GOT3 (cell line): ENCODE results near the gene PRKCE.
"Not testable (repeated sequence)": the region's sequence is repeated elsewhere in the genome, so short reads cannot be mapped to it uniquely, and the experiment has no call there.

Experiments used
- DNase-seq: peaks from one replicate; lab custom pipeline; 2025; ENCODE audit warnings: mixed read lengths; lab: John Stamatoyannopoulos, UW

The PRKCE gene

GRCh38 chr2:45698554-45698953 is 47.1 kb downstream of the PRKCE start:
- DNase-seq = no peak

- DNase-seq = no peak
Observed at GRCh38 chr2:45699032-45699658, 47.7 kb downstream of the PRKCE start.

DNA sequence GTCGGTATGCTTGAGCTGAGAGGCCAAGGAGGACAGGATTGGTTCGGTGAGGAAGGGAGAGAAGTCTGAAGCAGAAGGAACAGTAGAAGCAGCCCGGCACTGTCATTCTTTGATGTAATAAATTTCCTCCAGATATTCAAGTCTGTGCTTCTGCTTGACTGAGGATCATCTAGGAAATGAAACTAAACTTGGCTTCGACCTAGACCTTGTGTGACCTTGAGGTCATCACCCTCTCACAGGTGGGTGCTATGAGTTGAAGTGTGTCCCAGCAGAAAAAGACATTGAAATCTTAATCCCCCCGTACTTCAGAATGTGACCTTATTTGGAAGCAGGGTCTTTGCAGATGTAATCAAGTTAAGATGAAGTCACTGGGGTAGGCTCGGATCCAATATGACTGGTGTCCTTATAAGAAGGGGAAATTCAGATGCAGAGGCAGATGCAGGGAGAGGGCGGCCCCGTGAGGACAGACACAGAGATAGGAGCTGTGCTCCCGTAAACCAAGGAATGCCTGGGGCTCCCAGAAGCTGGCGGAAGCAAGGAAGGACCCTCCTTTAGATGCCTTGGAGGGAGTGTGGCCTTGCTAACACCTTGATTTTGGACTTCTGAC is 49.0 kb downstream of the PRKCE start:
- no peak for DNase-seq

- no peak for DNase-seq
Observed at GRCh38 chr2:45705233-45705632, 53.8 kb downstream of the PRKCE start.

- no peak for DNase-seq
Observed at GRCh38 chr2:45706033-45706432, 54.6 kb downstream of the PRKCE start.

GRCh38 chr2:45707006-45707405 is 55.5 kb downstream of the PRKCE start:
- DNase-seq = no peak

GRCh38 chr2:45707661-45708060 is 56.2 kb downstream of the PRKCE start:
- DNase-seq = no peak

DNA sequence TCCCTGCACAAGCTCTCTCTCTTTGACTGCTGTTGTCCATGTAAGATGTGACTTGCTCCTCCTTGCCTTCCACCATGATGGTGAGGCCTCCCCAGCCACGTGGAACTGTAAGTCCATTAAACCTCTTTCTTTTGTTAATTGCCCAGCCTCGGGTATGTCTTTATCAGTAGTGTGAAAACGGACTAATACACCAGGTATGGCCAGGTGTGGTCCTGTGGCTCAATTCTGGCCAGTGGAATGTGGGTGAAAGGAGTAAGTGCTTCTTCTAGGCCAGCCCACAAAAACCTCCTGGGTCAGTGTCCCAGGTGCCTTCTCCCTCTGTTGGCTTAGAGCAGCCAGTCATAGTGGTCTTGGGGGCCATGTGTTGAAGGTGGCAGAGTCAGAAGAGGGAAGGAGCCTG is 57.0 kb downstream of the PRKCE start:
- DNase-seq = no peak

GRCh38 chr2:45709137-45709536 is 57.7 kb downstream of the PRKCE start:
- DNase-seq = no peak

GRCh38 chr2:45710468-45710867 is 59.0 kb downstream of the PRKCE start:
- DNase-seq = no peak

DNA sequence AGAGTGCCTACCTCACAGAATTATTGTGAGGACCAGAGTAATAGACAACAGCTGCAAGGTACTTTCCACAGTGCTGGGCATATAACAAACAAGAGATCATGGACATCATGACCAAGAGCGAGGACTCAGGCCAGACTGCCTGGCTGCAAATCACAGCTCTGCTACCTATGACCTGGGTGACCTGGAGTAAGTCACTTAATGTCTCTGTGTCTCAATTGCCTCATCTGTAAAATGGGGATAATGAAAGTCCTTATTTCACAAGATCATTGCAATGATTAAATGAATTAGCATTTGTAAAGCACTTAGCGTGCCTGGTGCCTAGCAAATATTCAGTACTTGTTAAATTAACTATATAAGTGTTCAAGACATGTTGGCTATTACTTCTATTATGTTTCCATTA is 59.7 kb downstream of the PRKCE start:
- DNase-seq = no peak

GRCh38 chr2:45712570-45712969 is 61.1 kb downstream of the PRKCE start:
- DNase-seq = no peak

GRCh38 chr2:45713136-45713535 is 61.7 kb downstream of the PRKCE start:
- DNase-seq = no peak

GRCh38 chr2:45713591-45713990 is 62.1 kb downstream of the PRKCE start:
- DNase-seq = no peak

DNA sequence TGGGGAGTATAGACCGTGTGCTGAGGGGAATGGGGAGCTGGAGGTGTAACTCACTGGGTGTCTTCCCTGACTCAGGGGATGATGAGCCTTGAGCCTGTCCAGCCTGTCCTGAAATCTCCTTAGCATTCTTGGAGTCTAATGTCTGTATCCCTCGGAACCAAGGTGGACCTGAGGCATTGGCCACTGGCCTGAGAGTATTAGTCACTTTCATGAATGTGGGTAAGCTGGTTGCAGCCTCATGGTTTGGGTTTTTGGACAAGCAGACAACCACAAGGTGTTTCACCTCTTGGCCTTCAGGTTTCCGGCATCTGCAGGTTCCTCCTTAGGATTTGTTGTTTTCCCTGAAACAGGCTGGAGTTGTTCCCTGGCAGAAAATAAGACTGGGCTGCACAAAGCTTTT is 63.2 kb downstream of the PRKCE start:
- no peak for DNase-seq

DNA sequence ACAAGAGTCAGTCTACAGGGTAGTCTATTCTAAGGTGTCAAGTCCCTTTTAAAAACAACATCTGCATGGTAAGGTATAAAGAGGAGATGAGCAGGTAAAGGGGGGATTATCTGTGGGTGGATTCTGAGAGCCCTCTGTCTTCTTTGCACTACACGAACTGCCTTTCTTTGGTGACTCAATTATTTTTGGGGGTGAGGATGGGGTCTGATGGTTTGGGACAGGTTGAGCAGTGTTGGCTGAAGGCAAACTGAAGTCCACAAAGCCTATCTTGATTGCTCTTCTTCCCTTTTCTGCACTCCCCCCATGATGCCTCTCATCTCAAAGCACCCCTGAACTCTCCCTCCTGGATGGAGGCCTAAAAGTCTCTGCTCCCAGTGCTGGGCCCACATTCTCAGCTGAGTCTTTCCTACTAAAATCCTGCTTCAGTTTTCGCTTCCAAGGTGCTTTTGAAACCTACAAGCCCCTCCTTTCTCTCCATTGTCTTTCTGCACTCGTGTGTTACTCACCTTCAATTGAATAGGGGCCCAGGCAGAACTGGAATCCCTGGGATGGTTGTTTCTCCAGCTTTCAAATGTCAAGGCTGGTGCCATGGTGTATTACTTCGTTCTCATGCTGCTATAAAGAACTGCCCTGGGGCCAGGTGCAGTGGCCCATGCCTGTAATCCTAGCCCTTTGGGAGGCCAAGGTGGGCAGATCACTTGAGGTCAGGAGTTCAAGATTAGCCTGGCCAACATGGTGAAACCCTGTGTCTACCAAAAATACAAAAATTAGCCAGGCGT is 64.3 kb downstream of the PRKCE start:
- no peak for DNase-seq

GRCh38 chr2:45716432-45716831 is 65.0 kb downstream of the PRKCE start:
- DNase-seq = not testable (repeated sequence)

DNA sequence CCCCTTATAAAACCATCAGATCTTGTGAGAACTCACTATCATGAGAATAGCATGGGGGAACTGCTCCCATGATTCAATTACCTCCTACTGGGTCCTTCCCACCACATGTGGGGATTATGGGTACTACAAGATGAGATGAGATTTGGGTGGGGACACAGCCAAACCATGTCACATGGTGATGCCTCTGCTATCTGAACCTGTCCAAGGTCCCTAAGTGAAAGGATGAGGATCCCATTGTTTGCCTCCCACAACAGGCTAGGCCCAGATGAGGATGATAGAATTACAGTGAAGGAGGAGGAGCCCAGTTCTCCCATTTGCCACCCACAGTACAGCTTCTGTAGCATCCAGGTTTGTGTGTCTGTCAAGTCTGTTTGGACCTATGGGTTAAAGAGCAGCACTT is 65.4 kb downstream of the PRKCE start:
- DNase-seq = no peak

DNA sequence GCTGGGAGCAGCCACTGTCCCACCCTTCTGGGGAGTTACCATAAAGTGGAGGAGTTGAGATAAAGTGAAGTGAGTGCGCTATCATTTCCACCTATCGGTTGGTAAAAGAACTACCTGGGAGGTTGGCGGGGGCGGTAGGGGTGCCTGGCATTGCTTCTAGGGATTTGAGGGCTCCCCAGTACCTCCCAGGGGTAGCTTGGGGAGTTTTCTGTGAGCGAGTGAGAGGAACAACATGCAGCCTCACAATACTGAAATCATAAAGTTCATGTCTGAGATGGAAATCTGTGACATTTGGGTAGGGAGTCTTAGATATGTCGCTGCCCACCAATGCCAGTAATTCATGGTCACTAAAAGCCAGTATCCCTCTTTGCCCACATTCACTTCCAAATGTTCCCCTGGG is 68.7 kb downstream of the PRKCE start:
- DNase-seq = no peak

DNA sequence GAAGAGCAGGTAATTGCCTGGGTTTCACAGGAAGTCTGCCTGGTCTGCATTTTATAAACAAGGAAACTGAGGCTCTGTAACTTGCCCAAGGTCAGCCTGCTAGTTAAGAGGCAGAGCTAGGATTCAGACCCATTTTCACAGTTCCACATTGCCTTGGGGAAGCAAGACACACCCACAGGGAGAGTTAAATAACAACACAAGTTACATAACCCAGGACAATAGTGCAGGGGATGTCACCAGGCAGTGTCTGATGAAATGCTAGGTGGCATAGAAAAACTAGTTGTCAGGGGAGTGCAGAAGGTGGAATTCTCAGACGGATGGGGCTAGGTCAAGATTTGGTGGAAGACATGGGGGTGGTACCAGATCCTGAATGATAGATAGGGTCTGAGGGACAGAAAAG is 69.7 kb downstream of the PRKCE start:
- no peak for DNase-seq

GRCh38 chr2:45722477-45722876 is 71.0 kb downstream of the PRKCE start:
- no peak for DNase-seq

DNA sequence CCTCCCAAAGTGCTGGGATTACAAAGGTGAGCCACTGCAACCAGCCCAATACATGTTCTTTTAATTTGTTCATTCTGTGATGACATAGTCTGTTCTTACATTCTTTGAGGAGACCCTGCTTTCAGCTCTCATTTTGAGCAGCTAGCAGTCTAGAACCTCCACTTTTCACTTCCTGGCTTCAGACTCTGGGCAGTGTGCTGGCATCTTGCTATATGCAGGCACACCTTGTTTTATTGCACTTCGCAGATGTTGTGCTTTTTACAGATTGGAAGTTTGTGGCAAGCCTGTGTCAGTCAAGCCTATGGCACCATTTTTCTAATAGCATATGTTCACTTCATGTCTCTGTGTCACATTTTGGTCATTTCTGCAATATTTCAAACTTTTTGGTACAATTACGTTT is 72.4 kb downstream of the PRKCE start:
- no peak for DNase-seq

DNA sequence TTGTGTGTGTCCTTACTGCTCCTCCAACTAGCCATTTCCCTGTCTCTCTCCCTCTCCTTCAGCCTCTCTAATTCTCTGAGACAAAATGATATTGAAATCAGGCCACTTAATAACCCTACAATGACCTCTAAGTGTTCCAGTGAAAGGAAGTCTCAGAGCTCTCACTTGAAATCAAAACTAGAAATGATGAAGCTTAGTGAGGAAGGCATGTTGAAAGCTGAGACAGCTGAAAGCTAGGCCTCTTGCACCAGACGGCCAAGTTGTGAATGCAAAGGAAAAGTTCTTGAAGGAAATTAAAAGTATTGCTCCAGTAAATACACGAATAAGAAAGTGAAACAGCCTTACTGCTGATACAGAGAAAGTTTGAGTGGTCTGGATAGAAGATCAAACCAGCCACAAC is 72.9 kb downstream of the PRKCE start:
- no peak for DNase-seq
